ENCODE data around the gene ENAH.

GRCh38 chr1:225611537-225612223 lies 41.2 kb downstream of the ENAH start:
- TF ChIP-seq SUZ12 (IDR thresholded peaks at IDR 0.05; ENCODE audit: extremely low read depth, insufficient read depth, insufficient read length) (no peak), YY1 (IDR thresholded peaks at IDR 0.05; ENCODE audit: insufficient read depth, insufficient read length) (no peak)
